Prostate gland (tissue), 2 donors: ENCODE results near the gene ATXN1.

Experiments used
- CTCF ChIP-seq, 4 experiments: fragments of 200-600 bp in 2 of 4; fragments of 450-650 bp in 2 of 4; sonication (generic) in 2 of 4; IDR thresholded peaks; 1 replicate in 3 of 4; 2 replicates in 1 of 4; pipeline ENCODE4 v1.5.1; 2016 to 2019; ENCODE audit warnings: antibody characterized with exemption in 4 of 4, mild to moderate bottlenecking in 2 of 4, moderate library complexity in 2 of 4
- POLR2A ChIP-seq: fragments of 450-650 bp; IDR thresholded peaks from one replicate; pipeline ENCODE4 v1.6.1; 2016; ENCODE audit warnings: antibody characterized with exemption, mild to moderate bottlenecking

DNA sequence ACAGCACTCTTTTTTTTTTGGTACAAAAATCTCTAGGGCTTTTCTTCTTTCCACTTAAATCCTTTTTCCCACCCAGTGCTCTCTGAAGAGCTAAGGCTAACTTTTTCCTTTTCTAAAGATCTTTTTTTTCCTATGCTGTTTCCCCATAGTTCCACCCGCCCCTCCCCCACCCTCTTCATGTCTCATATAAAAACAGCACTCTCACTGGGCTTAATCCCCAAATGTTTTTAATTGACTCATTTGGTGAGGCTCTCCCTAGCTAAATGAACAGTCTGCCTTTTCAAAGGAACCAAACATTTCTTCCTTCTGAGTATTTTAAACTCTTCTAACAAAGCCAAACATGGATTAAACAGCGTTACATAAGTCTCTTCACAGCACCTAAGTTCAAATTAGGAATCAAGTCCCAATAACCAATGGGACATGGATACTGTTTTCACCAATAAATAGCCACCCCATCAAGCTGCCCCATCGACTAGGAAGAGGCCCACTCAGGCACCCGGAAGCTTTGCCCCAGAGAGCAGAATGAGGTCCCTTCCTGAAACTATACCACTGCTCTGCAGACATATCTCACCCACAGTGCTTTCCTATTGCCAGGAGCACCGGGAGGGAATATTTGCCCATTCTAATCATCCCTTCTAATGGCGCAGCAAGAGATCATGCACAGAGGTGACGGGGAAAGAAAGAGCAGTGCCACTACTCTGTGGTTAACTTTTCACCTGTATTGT lies 63.7 kb downstream of the ATXN1 start:
- TF ChIP-seq POLR2A = no peak
- TF ChIP-seq CTCF (IDR thresholded peaks at IDR 0.05) = no peak
